Measurements from ENCODE around the gene MYO1E. TPM values are rescaled to one million over a fixed set of nuclear protein-coding genes. Genes with fewer than 3 reads are reported as not detected.
A peak's percentile ranks its signal among the peaks of the same experiment; 100 is the strongest.

The MYO1E gene
- total RNA-seq, 1 donor from 2014 or later, result 84.6 TPM

DNA sequence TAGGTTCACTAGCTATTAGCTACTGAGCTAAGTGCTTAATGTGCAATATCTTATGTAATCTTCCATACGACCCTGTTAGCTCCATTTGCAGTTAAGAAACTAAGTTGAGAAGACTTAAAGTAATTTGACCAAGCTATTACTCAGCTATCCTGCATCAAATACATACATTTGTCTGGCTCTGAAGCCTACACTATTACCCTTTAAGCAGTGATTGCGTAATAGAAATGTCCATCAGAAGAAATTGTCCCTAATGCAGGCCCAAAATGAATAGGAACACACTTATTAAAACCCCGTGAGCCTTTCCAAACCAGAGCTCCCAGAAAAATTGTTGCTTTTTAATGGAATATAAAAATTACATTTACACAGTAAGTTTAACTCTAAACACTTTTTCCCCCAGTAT, 5.3 kb upstream of the MYO1E start:
- Mint-ChIP-seq H3K4me3 (ENCODE audit: unreplicated experiment) (no peak overlapping the region), H3K27me3 (ENCODE audit: unreplicated experiment) (no peaks in the 10 kb centered on the region), H3K9me3 (ENCODE audit: unreplicated experiment) (no peaks in the 10 kb centered on the region), H3K36me3 (ENCODE audit: unreplicated experiment) (no peaks in the 10 kb centered on the region), H3K27ac (ENCODE audit: unreplicated experiment) (no peak overlapping the region), H3K4me1 (ENCODE audit: unreplicated experiment) (peaks cover 7% of the 10 kb centered on the region)
- TF ChIP-seq, protein P1, sequence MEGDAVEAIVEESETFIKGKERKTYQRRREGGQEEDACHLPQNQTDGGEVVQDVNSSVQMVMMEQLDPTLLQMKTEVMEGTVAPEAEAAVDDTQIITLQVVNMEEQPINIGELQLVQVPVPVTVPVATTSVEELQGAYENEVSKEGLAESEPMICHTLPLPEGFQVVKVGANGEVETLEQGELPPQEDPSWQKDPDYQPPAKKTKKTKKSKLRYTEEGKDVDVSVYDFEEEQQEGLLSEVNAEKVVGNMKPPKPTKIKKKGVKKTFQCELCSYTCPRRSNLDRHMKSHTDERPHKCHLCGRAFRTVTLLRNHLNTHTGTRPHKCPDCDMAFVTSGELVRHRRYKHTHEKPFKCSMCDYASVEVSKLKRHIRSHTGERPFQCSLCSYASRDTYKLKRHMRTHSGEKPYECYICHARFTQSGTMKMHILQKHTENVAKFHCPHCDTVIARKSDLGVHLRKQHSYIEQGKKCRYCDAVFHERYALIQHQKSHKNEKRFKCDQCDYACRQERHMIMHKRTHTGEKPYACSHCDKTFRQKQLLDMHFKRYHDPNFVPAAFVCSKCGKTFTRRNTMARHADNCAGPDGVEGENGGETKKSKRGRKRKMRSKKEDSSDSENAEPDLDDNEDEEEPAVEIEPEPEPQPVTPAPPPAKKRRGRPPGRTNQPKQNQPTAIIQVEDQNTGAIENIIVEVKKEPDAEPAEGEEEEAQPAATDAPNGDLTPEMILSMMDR (IDR thresholded peaks at IDR 0.05), result no peak
- no peak for DNase-seq (ENCODE audit: extremely low spot score, unreplicated experiment)

DNA sequence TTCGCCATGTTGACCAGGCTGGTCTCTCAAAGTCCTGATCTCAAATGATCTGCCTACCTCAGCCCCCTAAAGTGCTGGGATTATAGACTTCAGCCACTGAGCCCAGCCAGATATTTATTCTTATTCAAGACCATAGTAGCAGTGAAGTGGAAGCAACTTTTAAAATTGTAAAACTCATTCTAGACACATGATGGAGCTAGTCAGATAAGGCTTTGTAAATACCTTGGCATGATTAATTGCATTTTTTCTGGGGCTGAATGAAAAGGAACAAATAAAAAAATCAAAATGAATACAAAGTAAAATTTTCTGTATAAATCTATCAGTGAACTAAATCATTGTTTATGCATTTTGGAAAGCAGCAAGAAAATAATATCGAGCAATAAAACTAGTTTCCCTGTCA, 4.1 kb upstream of the MYO1E start:
- H3K36me3 Mint-ChIP-seq (ENCODE audit: unreplicated experiment), result no peaks in the 10 kb centered on the region
- H3K4me1 Mint-ChIP-seq (ENCODE audit: unreplicated experiment), result peaks cover 8% of the 10 kb centered on the region
- DNase-seq (ENCODE audit: extremely low spot score, unreplicated experiment), result no peak
- no peak overlapping the region for H3K27ac Mint-ChIP-seq (ENCODE audit: unreplicated experiment)
- H3K9me3 Mint-ChIP-seq (ENCODE audit: unreplicated experiment), result no peaks in the 10 kb centered on the region
- no peak overlapping the region for H3K4me3 Mint-ChIP-seq (ENCODE audit: unreplicated experiment)
- no peaks in the 10 kb centered on the region for H3K27me3 Mint-ChIP-seq (ENCODE audit: unreplicated experiment)
- TF ChIP-seq, protein P1 (IDR thresholded peaks at IDR 0.05), result peak; percentile 35

DNA sequence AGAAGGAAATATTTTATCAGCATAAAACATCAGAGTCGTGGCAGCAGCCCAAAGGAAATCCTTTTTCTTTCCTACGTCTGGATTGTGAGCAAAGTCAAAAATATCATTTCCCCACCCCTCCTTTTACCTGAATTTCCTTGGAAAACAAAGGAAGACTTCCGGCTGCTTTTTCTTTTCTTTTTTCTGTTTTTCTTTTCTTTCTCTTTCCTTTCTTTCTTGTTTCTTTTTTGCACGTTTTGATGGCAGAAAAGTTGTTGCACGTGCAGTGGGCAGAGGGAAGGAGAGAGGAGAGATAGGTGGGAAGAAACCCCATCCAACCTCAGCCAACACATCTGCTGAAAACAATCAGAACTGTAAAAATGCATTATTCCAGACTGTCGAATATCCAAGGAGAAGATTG, 544 bp upstream of the MYO1E start:
- Mint-ChIP-seq H3K4me3 (ENCODE audit: unreplicated experiment) (peak overlapping the region; percentile 90), H3K27ac (ENCODE audit: unreplicated experiment) (peak overlapping the region; percentile 93), H3K9me3 (ENCODE audit: unreplicated experiment) (no peaks in the 10 kb centered on the region), H3K4me1 (ENCODE audit: unreplicated experiment) (peaks cover 25% of the 10 kb centered on the region), H3K27me3 (ENCODE audit: unreplicated experiment) (no peaks in the 10 kb centered on the region), H3K36me3 (ENCODE audit: unreplicated experiment) (no peaks in the 10 kb centered on the region)
- TF ChIP-seq, protein P1 (IDR thresholded peaks at IDR 0.05), result no peak
- DNase-seq (ENCODE audit: extremely low spot score, unreplicated experiment), result no peak

- Mint-ChIP-seq H3K27ac (ENCODE audit: unreplicated experiment) (peak overlapping the region; percentile 93), H3K27me3 (ENCODE audit: unreplicated experiment) (no peaks in the 10 kb centered on the region), H3K4me1 (ENCODE audit: unreplicated experiment) (peaks cover 33% of the 10 kb centered on the region), H3K4me3 (ENCODE audit: unreplicated experiment) (peak overlapping the region; percentile 94), H3K36me3 (ENCODE audit: unreplicated experiment) (no peaks in the 10 kb centered on the region), H3K9me3 (ENCODE audit: unreplicated experiment) (no peaks in the 10 kb centered on the region)
- peak; percentile 84 for DNase-seq (ENCODE audit: extremely low spot score, unreplicated experiment)
- TF ChIP-seq, protein P1 (IDR thresholded peaks at IDR 0.05), result no peak
Measured at GRCh38 chr15:59371458-59372351, 966 bp downstream of the MYO1E start.

DNA sequence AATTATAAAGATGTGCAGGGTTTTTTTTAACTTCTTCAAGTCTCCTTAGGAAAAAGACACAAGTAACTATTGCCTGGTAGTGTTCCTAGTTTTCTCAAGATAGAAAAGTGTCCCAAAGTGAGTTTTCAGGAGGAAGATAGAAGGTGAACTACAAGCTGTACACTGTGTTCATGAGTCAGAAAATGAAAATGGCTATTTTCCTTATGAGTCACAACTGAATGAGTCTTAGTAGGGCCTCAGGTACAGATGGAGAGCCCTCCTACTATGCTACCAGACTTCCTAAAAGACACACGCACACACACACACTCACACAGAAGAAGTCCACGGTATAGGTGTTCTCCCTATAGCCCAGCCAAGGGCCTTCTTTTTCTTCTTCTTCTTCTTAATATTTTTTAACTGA, 3.1 kb downstream of the MYO1E start:
- H3K9me3 Mint-ChIP-seq (ENCODE audit: unreplicated experiment), result no peaks in the 10 kb centered on the region

More for the DNA sequence above, 3.1 kb downstream of the MYO1E start:
- no peak for DNase-seq (ENCODE audit: extremely low spot score, unreplicated experiment)
- Mint-ChIP-seq H3K4me3 (ENCODE audit: unreplicated experiment) (no peak overlapping the region), H3K4me1 (ENCODE audit: unreplicated experiment) (peaks cover 41% of the 10 kb centered on the region), H3K27ac (ENCODE audit: unreplicated experiment) (no peak overlapping the region), H3K36me3 (ENCODE audit: unreplicated experiment) (no peaks in the 10 kb centered on the region), H3K27me3 (ENCODE audit: unreplicated experiment) (no peaks in the 10 kb centered on the region)
- TF ChIP-seq, protein P1 (IDR thresholded peaks at IDR 0.05), result no peak
